Urinary bladder (tissue), 4 donors: ENCODE measurements around the gene NRIP1. TPM values are rescaled to one million over a fixed set of nuclear protein-coding genes. Genes with fewer than 3 reads are reported as not detected.
"Not testable (repeated sequence)": the region's sequence is repeated elsewhere in the genome, so short reads cannot be mapped to it uniquely, and the experiment has no call there.

ENCODE experiments used
- DNase-seq: peaks from one replicate; pipeline ENCODE4 v3.0.0-alpha.2; 2015; ENCODE audit errors: extremely low spot score
- H3K27ac ChIP-seq: one replicate; pipeline ENCODE4 v1.5.1; 2013; ENCODE audit warnings: low read depth, mild to moderate bottlenecking, moderate library complexity
- H3K36me3 ChIP-seq: one replicate; pipeline ENCODE4 v1.6.1; 2013; ENCODE audit warnings: mild to moderate bottlenecking, moderate library complexity; ENCODE audit not compliant: insufficient read depth
- H3K4me1 ChIP-seq: one replicate; pipeline ENCODE4 v1.6.1; 2013; ENCODE audit warnings: mild to moderate bottlenecking, moderate library complexity; ENCODE audit not compliant: insufficient read depth
- H3K4me3 ChIP-seq: one replicate; pipeline ENCODE4 v1.5.1; 2013; ENCODE audit warnings: low read depth, low read length
- WGBS: extraction: QIAGEN DNeasy Blood & Tissue Kit; methylation state at CpG from one replicate; pipeline ENCODE4 v1.1.7; 2013; 5-methylcytosine and 5-hydroxymethylcytosine counted together
- polyA plus RNA-seq: library from polyadenylated mRNA; stranded (reverse); fragments of 200-250 nt; gene quantifications from one replicate; pipeline ENCODE4 v1.2.3, GENCODE V29; 2013
- total RNA-seq: library from RNA; depleted of rRNA; stranded (reverse); fragments of >200 nt; gene quantifications from one replicate; pipeline ENCODE4 v1.2.3, GENCODE V29; 2014
- donor health status: healthy with polysubstance abuse.
- donor health status: healthy.

The NRIP1 gene
- total and polyA plus RNA-seq, 2 donors = 11.2 to 104 TPM

DNA sequence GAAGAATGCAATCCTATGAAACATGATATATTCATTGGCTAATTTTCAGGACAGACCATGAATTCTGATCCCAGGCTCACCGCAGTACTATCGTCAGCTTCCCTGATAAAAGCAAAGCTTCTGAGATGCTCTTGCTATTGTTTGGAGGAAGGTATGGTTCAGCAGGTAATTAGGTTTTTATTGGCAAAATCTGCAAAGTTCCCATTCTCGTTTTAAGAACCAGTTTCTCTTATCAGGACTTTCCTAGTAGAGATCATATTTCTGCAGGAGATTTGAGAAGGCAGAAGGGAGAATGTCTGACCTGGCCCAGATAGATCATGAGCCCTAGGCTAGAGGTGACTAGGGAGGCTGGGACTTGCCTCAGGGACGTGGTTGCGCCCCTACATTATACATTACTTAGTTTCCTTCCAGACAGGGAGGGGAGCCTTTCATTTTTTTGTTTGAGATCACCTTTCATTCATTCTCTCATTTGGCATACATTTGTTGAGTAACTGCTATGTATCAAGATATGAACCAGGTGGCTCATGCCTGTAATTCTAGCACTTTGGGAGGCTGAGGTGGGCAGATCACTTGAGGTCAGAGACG, 108.8 kb downstream of the NRIP1 start:
- DNase-seq = no peak
- 68% methylated on average over 6 of the region's 6 CpGs for WGBS
- H3K4me1 ChIP-seq = no peaks in the 10 kb centered on the region
- no peaks in the 10 kb centered on the region for H3K36me3 ChIP-seq
- no peak overlapping the region for H3K4me3 ChIP-seq
- no peak overlapping the region for H3K27ac ChIP-seq

DNA sequence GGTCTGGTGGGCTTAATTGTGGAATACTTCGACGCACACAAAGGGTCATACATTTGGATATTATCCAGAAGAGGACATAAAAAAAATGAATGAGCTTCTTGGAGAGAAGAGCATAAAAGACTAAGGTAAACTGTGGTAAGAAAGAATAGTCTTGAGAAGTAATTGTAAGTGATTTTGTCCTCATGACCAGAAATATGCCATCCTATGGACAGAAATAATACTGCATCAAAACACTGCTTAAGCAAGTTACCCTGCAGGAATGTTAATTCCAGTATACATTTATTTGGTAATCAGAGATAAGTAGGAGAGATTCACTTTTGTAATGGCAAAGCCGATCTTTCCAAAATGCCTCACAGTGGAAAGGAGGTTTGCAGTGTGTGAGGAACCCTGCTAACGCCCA, 111.9 kb downstream of the NRIP1 start:
- 96% methylated on average over 4 of the region's 4 CpGs for WGBS
- no peak overlapping the region for H3K4me3 ChIP-seq
- H3K36me3 ChIP-seq = no peaks in the 10 kb centered on the region
- DNase-seq = no peak
- no peak overlapping the region for H3K27ac ChIP-seq
- H3K4me1 ChIP-seq = no peaks in the 10 kb centered on the region

- H3K4me3 ChIP-seq = no peak overlapping the region
These were observed 115.2 kb downstream of the NRIP1 start for GRCh38 chr21:14949603-14950002.

GRCh38 chr21:14947613-14948160, 117.1 kb downstream of the NRIP1 start:
- Histone ChIP-seq H3K36me3 (no peaks in the 10 kb centered on the region), H3K4me1 (no peaks in the 10 kb centered on the region), H3K4me3 (no peak overlapping the region), H3K27ac (no peak overlapping the region)
- DNase-seq = no peak
- WGBS = 70% methylated on average over 5 of the region's 5 CpGs

More at GRCh38 chr21:14949603-14950002, 115.2 kb downstream of the NRIP1 start:
- DNase-seq = no peak
- H3K27ac ChIP-seq = no peak overlapping the region
- H3K4me1 ChIP-seq = no peaks in the 10 kb centered on the region
- WGBS = 91% methylated on average over 4 of the region's 4 CpGs
- no peaks in the 10 kb centered on the region for H3K36me3 ChIP-seq

- Histone ChIP-seq H3K4me3 (no peak overlapping the region), H3K4me1 (no peaks in the 10 kb centered on the region), H3K36me3 (no peaks in the 10 kb centered on the region), H3K27ac (no peak overlapping the region)
- WGBS = 76% methylated on average over 3 of the region's 3 CpGs
- no peak for DNase-seq
These were observed 119.6 kb downstream of the NRIP1 start for GRCh38 chr21:14945176-14945575.

GRCh38 chr21:14943616-14944015, 121.2 kb downstream of the NRIP1 start:
- no peaks in the 10 kb centered on the region for H3K4me1 ChIP-seq
- H3K27ac ChIP-seq = no peak overlapping the region
- H3K4me3 ChIP-seq = no peak overlapping the region
- H3K36me3 ChIP-seq = no peaks in the 10 kb centered on the region
- WGBS = 93% methylated on average over 3 of the region's 3 CpGs
- no peak for DNase-seq

GRCh38 chr21:14942801-14943490, 121.9 kb downstream of the NRIP1 start:
- Histone ChIP-seq H3K4me3 (no peak overlapping the region), H3K27ac (no peak overlapping the region), H3K4me1 (no peaks in the 10 kb centered on the region), H3K36me3 (no peaks in the 10 kb centered on the region)
- DNase-seq = no peak
- 72% methylated on average over 2 of the region's 2 CpGs for WGBS

GRCh38 chr21:14927324-14927723, 137.5 kb downstream of the NRIP1 start:
- H3K4me3 ChIP-seq, H3K36me3 ChIP-seq, H3K4me1 ChIP-seq, H3K27ac ChIP-seq, DNase-seq: not testable (repeated sequence)
- 77% methylated on average over 13 of the region's 13 CpGs for WGBS

DNA sequence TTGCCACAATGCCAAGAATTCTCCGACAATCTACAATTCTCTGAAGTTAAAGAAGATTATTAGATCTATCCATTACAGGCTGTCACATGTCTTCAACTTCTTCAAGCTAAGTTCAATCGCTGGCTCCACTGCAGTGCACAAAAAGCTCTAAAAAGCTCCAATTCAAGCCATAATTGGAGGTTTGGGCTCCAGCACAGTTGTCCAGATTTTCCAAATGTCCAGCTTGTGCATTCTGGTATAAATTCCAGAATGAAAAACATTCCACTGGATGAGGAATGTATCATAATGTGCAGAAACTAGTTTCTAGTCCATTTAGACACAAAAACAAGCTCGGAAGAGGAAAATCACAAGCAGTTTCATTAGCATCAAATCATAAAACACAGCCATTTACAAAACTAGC, 138.6 kb downstream of the NRIP1 start:
- H3K27ac ChIP-seq = no peak overlapping the region
- no peaks in the 10 kb centered on the region for H3K36me3 ChIP-seq
- H3K4me3 ChIP-seq = no peak overlapping the region
- H3K4me1 ChIP-seq = no peaks in the 10 kb centered on the region
- 76% methylated on average over 3 of the region's 3 CpGs for WGBS
- DNase-seq = no peak

DNA sequence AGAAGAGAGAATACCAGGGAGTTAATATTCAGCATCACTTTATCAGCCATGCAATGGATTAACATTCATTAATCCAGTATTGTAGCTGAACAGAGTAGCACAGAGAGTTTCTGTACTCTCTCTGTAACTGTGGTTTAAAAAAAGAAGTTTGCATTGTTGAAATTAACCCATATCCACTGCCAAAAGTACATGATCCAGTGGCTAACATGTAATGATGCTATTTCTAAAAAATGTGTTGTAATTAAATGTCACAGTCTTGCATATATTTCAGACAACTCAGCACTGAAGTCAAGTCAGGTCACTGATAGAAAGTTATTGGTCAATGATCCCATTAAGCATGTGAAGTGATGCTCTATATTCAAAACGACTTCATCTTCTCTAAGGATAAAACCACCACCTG, 141.3 kb downstream of the NRIP1 start:
- H3K36me3 ChIP-seq = no peaks in the 10 kb centered on the region
- DNase-seq = no peak
- no peak overlapping the region for H3K27ac ChIP-seq
- no peaks in the 10 kb centered on the region for H3K4me1 ChIP-seq
- WGBS = 70% methylated on average over 1 of the region's 1 CpG
- no peak overlapping the region for H3K4me3 ChIP-seq

DNA sequence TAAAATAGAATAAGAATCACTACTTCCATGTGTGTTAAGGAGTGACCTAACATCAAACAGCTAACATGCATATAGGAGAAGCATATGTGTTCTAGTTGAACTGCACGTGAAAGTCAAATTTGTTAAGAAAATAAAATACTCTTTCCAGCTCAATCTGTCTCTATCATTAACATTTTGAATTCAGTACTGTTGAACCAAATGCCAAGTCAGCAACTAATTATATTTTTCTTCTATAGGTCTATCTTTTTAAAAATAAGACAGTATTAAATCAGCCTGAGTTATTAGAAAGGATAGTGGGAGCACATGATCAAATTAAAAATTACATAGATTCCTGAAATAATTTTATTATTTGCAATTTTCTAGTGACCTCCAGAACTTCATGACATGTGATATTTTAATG, 141.8 kb downstream of the NRIP1 start:
- no peaks in the 10 kb centered on the region for H3K4me1 ChIP-seq
- no peak overlapping the region for H3K4me3 ChIP-seq
- WGBS = 80% methylated on average over 1 of the region's 1 CpG
- DNase-seq = no peak
- no peak overlapping the region for H3K27ac ChIP-seq
- no peaks in the 10 kb centered on the region for H3K36me3 ChIP-seq

DNA sequence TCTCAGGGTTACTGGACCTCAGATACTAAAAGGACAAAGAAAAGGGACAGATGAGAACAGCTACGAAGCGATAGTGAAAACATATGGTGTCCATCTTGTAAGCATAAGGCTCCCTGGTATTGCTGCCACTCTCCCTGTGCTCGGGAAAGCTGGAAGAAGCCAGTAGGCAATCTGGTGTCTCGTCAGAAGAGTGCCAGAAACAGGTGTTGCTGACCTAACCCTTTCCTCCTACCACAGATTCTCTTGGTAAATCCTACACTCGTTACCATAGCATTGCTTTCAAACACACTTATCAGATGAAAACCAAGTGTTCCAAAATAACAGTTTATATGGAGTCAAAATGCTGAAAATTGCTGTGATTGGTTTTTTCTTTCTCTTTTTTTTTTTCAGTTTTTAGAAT, 146.3 kb downstream of the NRIP1 start:
- DNase-seq = no peak
- H3K4me3 ChIP-seq = no peak overlapping the region
- H3K36me3 ChIP-seq = no peaks in the 10 kb centered on the region
- no peak overlapping the region for H3K27ac ChIP-seq
- WGBS = 70% methylated on average over 5 of the region's 5 CpGs
- H3K4me1 ChIP-seq = no peaks in the 10 kb centered on the region

DNA sequence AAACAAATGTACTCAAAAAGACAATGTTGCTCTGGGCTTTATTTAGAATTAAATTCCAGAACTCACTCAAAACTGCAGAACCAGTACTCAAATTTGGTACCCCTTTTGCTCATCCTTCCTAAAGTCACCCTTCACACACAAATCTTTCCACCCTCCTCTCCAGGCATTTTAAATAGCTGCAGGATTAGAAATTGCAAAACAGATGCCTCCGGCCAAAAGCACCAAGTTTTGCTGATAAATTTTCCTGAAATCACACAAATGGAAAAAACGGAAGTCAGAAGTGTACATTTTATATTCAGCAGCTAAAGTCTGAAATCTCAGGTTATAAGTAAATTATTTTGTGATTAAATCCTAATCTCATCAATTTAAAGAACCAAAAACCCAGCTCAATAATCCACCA, 147.0 kb downstream of the NRIP1 start:
- Histone ChIP-seq H3K36me3 (no peaks in the 10 kb centered on the region), H3K4me3 (no peak overlapping the region)
- WGBS = 39% methylated on average over 2 of the region's 2 CpGs

DNA sequence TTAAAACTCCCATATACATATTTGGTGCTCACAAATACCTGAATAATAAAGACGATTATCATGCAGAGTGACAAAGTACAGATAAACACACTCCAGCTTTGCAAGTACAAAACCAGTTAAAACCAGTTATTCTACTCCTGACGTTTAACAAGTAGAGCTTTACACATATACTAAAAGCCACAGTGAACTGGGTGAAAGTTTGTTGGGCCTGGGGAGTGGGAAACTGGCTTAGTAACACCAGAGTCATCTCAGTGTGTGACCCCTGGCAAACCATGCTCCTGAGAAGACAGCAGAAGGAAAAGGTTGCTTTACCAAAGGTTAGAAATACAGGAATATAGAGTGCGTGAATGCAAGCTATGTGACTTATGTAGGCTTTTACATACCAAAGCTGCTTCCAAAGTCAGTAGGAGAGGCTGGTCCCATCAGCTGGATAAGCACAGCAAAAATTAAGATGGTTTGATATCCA, 148.1 kb downstream of the NRIP1 start:
- 49% methylated on average over 3 of the region's 3 CpGs for WGBS
- peak; percentile 33 for DNase-seq
- no peaks in the 10 kb centered on the region for H3K36me3 ChIP-seq

More for the DNA sequence above, 147.0 kb downstream of the NRIP1 start:
- Histone ChIP-seq H3K27ac (no peak overlapping the region), H3K4me1 (no peaks in the 10 kb centered on the region)
- DNase-seq = no peak

More for the DNA sequence above, 148.1 kb downstream of the NRIP1 start:
- Histone ChIP-seq H3K4me3 (no peak overlapping the region), H3K4me1 (no peaks in the 10 kb centered on the region), H3K27ac (no peak overlapping the region)
